HG03575 (cell line): ENCODE results near the gene ABHD17C.

Source experiments
- ATAC-seq: cut with Tn5 transposase; IDR thresholded peaks from one replicate; pipeline ENCODE4 v1.9.1; 2021; ENCODE audit not compliant: unreplicated experiment, insufficient number of reproducible peaks, low FRiP score; ENCODE audit errors: extremely low read depth

ABHD17C gene

GRCh38 chr15:80803580-80804525 is 108.7 kb downstream of the ABHD17C start:
- no peak for ATAC-seq

- ATAC-seq = no peak
Measured at GRCh38 chr15:80804970-80805495, 109.9 kb downstream of the ABHD17C start.
